Measurements from ENCODE around the gene TAF1B. TPM values are rescaled to one million over a fixed set of nuclear protein-coding genes. Genes with fewer than 3 reads are reported as not detected.

The TAF1B gene
- total RNA-seq, 1 experiment from 2014 or later: 29.9 TPM

DNA sequence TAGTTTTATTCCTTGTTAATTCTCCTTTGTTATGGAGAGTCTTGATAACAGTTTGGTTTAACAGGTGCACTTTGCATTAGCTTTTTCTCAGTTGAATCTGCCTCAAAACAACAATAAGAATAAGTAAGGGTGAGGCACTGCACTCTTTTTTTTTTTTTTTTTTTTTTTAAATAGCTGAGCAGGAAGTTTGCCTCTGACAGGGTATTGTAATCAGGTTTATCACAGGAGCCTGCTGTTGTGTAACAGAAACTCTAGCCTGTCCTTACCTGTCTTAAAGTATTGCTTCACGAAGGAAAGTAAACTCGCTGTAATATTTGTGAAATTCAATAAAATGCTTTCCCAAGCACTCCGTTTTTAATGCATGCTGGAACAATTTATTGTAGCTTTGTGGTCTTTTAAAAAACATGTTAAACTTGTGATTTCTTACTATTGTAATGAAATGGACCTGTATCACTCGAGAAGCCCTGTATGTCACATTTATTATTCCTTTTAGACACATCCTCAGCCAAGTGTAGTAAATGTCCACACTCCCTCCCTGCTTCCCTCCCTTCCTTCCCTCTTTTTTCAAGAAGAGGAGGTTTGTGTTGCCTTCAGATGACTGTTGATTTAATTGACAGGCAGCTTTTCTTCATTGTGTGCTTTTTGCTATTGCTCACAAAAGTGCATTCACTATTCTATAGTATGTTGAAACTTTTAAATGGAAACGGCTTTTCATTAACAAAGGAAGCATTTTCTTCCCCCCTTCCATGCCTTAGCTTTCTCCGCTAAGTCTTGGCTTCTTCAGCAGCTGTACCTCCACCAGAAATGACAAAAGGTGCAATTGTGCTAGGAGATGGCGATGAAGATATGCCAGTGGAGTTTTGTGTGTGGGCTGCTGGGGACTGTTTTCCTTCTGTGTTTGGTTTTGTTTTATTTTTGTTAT, 52.7 kb downstream of the TAF1B start:
- no peaks in the 10 kb centered on the region for H3K9me3 ChIP-seq (ENCODE audit: control insufficient read depth, low read depth, low read length)
- H3K79me1 ChIP-seq (ENCODE audit: insufficient read depth, low read depth, low read length, poor library complexity, severe bottlenecking): no peaks in the 10 kb centered on the region
- Mint-ChIP-seq H3K4me1 (peaks cover 40 to 42% of the 10 kb centered on the region in 2 experiments), H3K27ac (peak overlapping the region; percentile 42 to 97 (median 57); a peak in 4 of 7 replicates), H3K9me3 (no peaks in the 10 kb centered on the region), H3K27me3 (ENCODE audit: low read depth) (no peaks in the 10 kb centered on the region), H3K36me3 (ENCODE audit: insufficient read depth in 1 of 3, low read depth in 3 of 3) (peaks cover 0 to 5% (median 0%) of the 10 kb centered on the region in 3 experiments; a peak in 2 of 7 replicates), H3K4me3 (no peak overlapping the region)
- no peak overlapping the region for H3K27ac ChIP-seq (ENCODE audit: insufficient read length, low read depth, low read length)
- H2AK5ac ChIP-seq (ENCODE audit: insufficient read length, low read length): no peak overlapping the region
- no peak overlapping the region for H2BK15ac ChIP-seq (ENCODE audit: low read depth, low read length)
- H2AFZ ChIP-seq (ENCODE audit: low read length): no peak overlapping the region
- no peak overlapping the region for H3K56ac ChIP-seq (ENCODE audit: insufficient read length, low read depth, low read length)
- no peak overlapping the region for H4K5ac ChIP-seq (ENCODE audit: insufficient read length, low read depth, low read length)
- H2BK20ac ChIP-seq (ENCODE audit: low read depth, low read length, poor library complexity, severe bottlenecking): no peak overlapping the region
- H3K9ac ChIP-seq (ENCODE audit: extremely low read depth, insufficient read length, low read length): no peak overlapping the region
- TF ChIP-seq, protein P1, sequence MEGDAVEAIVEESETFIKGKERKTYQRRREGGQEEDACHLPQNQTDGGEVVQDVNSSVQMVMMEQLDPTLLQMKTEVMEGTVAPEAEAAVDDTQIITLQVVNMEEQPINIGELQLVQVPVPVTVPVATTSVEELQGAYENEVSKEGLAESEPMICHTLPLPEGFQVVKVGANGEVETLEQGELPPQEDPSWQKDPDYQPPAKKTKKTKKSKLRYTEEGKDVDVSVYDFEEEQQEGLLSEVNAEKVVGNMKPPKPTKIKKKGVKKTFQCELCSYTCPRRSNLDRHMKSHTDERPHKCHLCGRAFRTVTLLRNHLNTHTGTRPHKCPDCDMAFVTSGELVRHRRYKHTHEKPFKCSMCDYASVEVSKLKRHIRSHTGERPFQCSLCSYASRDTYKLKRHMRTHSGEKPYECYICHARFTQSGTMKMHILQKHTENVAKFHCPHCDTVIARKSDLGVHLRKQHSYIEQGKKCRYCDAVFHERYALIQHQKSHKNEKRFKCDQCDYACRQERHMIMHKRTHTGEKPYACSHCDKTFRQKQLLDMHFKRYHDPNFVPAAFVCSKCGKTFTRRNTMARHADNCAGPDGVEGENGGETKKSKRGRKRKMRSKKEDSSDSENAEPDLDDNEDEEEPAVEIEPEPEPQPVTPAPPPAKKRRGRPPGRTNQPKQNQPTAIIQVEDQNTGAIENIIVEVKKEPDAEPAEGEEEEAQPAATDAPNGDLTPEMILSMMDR (conservative IDR thresholded peaks at IDR 0.05): no peak
- H3K79me2 ChIP-seq (ENCODE audit: insufficient read depth, low read length): no peaks in the 10 kb centered on the region
- H3T11ph ChIP-seq (ENCODE audit: low read length): no peak overlapping the region
- H3K18ac ChIP-seq (ENCODE audit: insufficient read length, low read depth, low read length): no peak overlapping the region
- no peak overlapping the region for H3K14ac ChIP-seq (ENCODE audit: insufficient read depth, low read length)
- no peak overlapping the region for H2BK12ac ChIP-seq (ENCODE audit: insufficient read length, low read depth, low read length)
- no peaks in the 10 kb centered on the region for H3K27me3 ChIP-seq (ENCODE audit: insufficient read depth, low read length)
- H4K20me1 ChIP-seq (ENCODE audit: control insufficient read depth, insufficient read depth, insufficient read length): no peaks in the 10 kb centered on the region
- H4K91ac ChIP-seq (ENCODE audit: insufficient read length, low read depth, low read length): no peak overlapping the region
- H3K4me2 ChIP-seq (ENCODE audit: insufficient read depth, insufficient read length, low read length): no peak overlapping the region
- no peak overlapping the region for H3K4ac ChIP-seq (ENCODE audit: low read depth, low read length)
- H2BK120ac ChIP-seq (ENCODE audit: low read depth, low read length, poor library complexity, severe bottlenecking): no peak overlapping the region
- H3K23ac ChIP-seq (ENCODE audit: insufficient read length, low read depth, low read length): no peak overlapping the region
- no peak for DNase-seq
- peaks cover 7% of the 10 kb centered on the region; the same call in 1 of the 2 replicates for H3K4me1 ChIP-seq (ENCODE audit: insufficient read depth, low read length)
- no peak overlapping the region for H4K8ac ChIP-seq (replicated peaks; ENCODE audit: insufficient read length, low read depth, low read length)
- no CpG with 5 or more reads among the region's 7 CpGs for whole genome bisulfite sequencing (ENCODE audit: extremely low coverage, insufficient read length, low lambda C conversion rate)
- no peak overlapping the region for H2BK5ac ChIP-seq (ENCODE audit: insufficient read length, low read length)
- peaks cover 2% of the 10 kb centered on the region for H3K23me2 ChIP-seq (ENCODE audit: insufficient read length, low read depth, low read length, poor library complexity, severe bottlenecking)
